22Rv1 (cell line): ENCODE results near the gene FBXO42.

Experiments
- H3K27ac ChIP-seq: fragments of 450-650 bp; 2 replicates; pipeline ENCODE4 v1.5.1; 2017
- ZFX ChIP-seq: fragments of 450-650 bp; IDR thresholded peaks from 2 replicates; pipeline ENCODE4 v1.6.1; 2017; ENCODE audit warnings: antibody characterized with exemption, borderline replicate concordance
- TF ChIP-seq, protein P1 (sequence below): fragments of 450-650 bp; IDR thresholded peaks from 2 replicates; pipeline ENCODE4 v1.5.1; 2017; ENCODE audit warnings: mild to moderate bottlenecking

The FBXO42 gene

GRCh38 chr1:16391411-16391810 is 39.1 kb upstream of the FBXO42 start:
- H3K27ac ChIP-seq = no peak overlapping the region
- no peak for TF ChIP-seq ZFX
- TF ChIP-seq, protein P1, sequence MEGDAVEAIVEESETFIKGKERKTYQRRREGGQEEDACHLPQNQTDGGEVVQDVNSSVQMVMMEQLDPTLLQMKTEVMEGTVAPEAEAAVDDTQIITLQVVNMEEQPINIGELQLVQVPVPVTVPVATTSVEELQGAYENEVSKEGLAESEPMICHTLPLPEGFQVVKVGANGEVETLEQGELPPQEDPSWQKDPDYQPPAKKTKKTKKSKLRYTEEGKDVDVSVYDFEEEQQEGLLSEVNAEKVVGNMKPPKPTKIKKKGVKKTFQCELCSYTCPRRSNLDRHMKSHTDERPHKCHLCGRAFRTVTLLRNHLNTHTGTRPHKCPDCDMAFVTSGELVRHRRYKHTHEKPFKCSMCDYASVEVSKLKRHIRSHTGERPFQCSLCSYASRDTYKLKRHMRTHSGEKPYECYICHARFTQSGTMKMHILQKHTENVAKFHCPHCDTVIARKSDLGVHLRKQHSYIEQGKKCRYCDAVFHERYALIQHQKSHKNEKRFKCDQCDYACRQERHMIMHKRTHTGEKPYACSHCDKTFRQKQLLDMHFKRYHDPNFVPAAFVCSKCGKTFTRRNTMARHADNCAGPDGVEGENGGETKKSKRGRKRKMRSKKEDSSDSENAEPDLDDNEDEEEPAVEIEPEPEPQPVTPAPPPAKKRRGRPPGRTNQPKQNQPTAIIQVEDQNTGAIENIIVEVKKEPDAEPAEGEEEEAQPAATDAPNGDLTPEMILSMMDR = no peak

DNA sequence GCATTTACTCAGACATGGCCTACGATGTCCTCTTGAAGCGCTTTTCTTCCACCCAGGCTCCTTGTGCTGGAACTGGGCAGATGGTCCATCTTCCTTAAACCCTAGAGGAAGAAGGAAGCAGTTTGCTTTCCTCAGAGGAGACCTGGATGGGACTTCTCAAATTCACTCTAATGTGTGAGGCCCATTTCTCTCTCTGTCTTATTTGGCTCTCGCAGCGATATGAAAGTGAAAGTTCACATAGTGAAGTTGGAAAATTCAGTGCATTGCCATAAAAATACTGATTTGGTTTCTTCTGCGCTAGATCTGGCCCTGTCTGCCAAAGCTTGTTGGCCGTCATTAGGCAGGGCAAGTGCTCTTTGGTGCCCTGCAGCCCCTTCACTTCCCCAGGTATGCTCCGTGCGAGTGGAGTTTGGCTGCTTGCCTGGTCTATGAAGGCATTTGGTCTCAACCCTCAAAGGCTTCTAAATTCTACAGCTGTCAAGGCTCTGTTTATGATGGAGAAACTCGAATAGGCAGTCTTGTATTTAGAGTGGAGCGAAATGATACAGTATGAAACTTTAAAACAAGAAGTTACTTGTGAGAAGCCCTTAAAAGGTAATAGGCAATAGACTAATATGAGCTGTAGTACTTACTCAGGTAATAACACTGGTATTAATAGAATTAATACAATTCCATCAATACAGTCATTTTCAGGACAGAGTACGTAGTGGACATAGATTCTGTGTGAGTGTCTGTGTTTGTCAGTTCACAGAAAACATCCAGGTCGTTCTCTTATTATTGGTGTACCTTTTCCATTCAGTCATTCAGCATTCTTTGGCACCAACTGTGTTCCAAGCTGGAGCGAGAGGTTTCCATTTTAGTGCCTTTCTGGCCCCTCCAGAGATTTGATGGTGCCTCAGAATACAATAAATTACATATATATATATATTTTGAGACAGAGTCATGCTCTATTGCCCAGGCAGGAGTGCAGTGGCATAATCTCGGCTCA is 35.2 kb upstream of the FBXO42 start:
- TF ChIP-seq ZFX = no peak
- H3K27ac ChIP-seq = no peak overlapping the region

DNA sequence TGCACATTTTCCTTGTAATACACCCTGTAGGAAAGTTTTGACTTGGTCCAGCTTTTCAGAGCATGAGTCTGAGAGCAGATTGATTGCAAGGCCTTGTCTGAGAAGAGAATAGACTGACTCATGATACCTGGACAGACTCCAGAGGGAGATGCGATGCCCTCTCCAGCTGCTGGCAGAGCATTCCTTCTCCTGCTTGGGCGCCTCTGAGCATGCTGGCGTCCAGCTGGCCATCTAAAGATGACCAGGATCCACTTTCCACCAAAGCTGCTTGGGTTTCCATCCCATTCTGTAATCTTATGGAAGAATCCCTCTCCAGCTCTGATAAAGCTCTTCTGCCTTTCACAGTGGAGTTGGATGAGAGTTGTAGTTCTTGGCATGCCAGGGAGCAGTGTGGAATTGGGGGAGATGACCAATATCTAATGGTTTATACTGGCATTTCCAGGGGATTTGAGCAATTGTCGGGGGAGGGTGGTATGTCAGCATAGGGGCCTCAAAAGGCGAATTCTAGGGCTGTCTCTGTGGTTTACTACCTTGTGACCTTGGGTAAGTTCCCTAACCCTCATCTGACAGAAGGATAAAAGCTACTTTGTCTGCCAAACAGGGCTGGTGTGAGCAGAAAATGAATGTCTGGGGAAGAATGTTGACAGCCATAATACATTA is 34.3 kb upstream of the FBXO42 start:
- no peak for TF ChIP-seq ZFX
- TF ChIP-seq, protein P1 = no peak
- no peak overlapping the region for H3K27ac ChIP-seq

DNA sequence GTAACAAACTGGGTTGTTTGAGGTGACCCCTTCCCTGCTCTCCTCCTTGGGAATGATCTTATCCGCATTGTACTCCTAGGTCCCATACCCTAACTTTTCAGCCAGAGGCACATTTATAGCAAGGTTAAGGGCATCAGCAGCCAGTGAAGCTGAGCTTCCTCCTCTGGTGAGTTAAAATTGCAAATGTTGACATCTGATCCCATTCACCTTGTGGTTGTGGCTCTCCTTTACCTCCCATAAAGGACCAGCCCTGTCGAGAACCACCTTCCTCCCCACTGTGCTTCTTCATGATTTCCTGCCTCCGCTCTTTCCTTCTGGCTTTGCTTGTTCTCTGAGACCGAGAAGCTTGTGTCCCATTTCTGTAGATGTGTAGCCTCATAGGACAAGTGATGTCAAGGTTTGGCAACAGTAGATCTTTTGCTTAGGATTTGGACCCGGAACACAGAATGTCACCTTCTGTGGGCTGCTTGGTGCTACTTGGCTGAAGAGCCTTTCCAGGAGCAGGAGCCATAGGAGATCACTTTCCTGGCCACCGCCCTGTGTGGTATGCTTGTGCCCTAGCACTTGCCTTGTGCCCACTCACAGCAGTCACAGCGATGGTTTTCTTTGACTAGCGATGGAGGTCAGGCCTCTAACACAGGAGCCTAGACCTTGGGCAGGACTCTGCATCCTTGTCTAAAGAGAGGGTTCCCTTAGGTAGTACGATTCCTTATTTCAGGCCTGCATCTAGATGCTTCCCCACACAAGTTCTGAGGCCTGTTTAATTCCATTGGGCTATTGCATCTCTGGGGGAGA is 33.6 kb upstream of the FBXO42 start:
- no peak overlapping the region for H3K27ac ChIP-seq
- no peak for TF ChIP-seq ZFX
- TF ChIP-seq, protein P1 = no peak

GRCh38 chr1:16383888-16384287 is 31.6 kb upstream of the FBXO42 start:
- no peak overlapping the region for H3K27ac ChIP-seq
- TF ChIP-seq ZFX = no peak
- TF ChIP-seq, protein P1 = no peak

GRCh38 chr1:16380868-16381267 is 28.6 kb upstream of the FBXO42 start:
- TF ChIP-seq, protein P1 = no peak
- H3K27ac ChIP-seq = no peak overlapping the region

DNA sequence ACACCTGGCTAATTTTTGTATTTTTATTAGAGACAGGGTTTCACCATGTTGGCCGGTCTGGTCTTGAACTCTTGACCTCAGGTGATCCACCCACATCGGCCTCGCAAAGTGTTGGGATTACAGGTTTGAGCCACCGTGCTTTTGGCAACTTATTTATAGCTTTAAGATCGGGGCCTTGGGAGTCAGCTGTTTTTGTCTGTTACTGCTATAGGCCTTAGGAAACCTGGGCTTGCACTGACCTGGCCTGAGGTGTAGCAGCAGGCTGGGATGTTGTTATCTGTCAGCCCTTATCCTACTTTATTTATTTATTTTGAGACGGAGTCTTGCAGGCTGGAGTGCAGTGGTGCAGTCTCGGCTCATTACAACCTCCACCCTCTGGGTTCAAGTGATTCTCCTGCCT is 26.2 kb upstream of the FBXO42 start:
- no peak overlapping the region for H3K27ac ChIP-seq
- no peak for TF ChIP-seq ZFX
- TF ChIP-seq, protein P1 = no peak
